NCI-H2029 (cell line): Measurements from ENCODE around the gene PIP5K1B.

ENCODE experiments used
- DNase-seq: peaks from one replicate; lab custom pipeline; 2025; lab: John Stamatoyannopoulos, UW

PIP5K1B gene

GRCh38 chr9:68859347-68859746, 154.3 kb downstream of the PIP5K1B start:
- no peak for DNase-seq

GRCh38 chr9:68860419-68860818, 155.4 kb downstream of the PIP5K1B start:
- DNase-seq: no peak

- no peak for DNase-seq
Observed at GRCh38 chr9:68861436-68861835, 156.4 kb downstream of the PIP5K1B start.

GRCh38 chr9:68867066-68867465, 162.0 kb downstream of the PIP5K1B start:
- DNase-seq: no peak

- DNase-seq: no peak
Observed at GRCh38 chr9:68869022-68869421, 164.0 kb downstream of the PIP5K1B start.

GRCh38 chr9:68870086-68870485, 165.0 kb downstream of the PIP5K1B start:
- DNase-seq: no peak

- DNase-seq: no peak
Observed at GRCh38 chr9:68871236-68871635, 166.2 kb downstream of the PIP5K1B start.

- no peak for DNase-seq
Observed at GRCh38 chr9:68872026-68872501, 167.0 kb downstream of the PIP5K1B start.

GRCh38 chr9:68873179-68873578, 168.1 kb downstream of the PIP5K1B start:
- no peak for DNase-seq

- DNase-seq: no peak
Observed at GRCh38 chr9:68876273-68876672, 171.2 kb downstream of the PIP5K1B start.

- DNase-seq: no peak
Observed at GRCh38 chr9:68876681-68877080, 171.6 kb downstream of the PIP5K1B start.

GRCh38 chr9:68877219-68877618, 172.2 kb downstream of the PIP5K1B start:
- no peak for DNase-seq

- DNase-seq: no peak
Observed at GRCh38 chr9:68878450-68878849, 173.4 kb downstream of the PIP5K1B start.

GRCh38 chr9:68883224-68883623, 178.2 kb downstream of the PIP5K1B start:
- no peak for DNase-seq

- DNase-seq: no peak
Observed at GRCh38 chr9:68887232-68887631, 182.2 kb downstream of the PIP5K1B start.

- DNase-seq: peak; percentile 1
Observed at GRCh38 chr9:68894502-68894901, 189.5 kb downstream of the PIP5K1B start.

GRCh38 chr9:68895741-68896478, 190.9 kb downstream of the PIP5K1B start:
- no peak for DNase-seq

GRCh38 chr9:68896486-68896885, 191.4 kb downstream of the PIP5K1B start:
- no peak for DNase-seq

GRCh38 chr9:68897577-68898145, 192.6 kb downstream of the PIP5K1B start:
- no peak for DNase-seq

GRCh38 chr9:68898781-68899439, 193.9 kb downstream of the PIP5K1B start:
- DNase-seq: no peak

GRCh38 chr9:68904454-68904853, 199.4 kb downstream of the PIP5K1B start:
- no peak for DNase-seq

GRCh38 chr9:68905129-68905528, 200.1 kb downstream of the PIP5K1B start:
- DNase-seq: no peak

GRCh38 chr9:68907910-68908309, 202.9 kb downstream of the PIP5K1B start:
- no peak for DNase-seq
